WERI-Rb-1 (cell line): Measurements from ENCODE around the gene GNLY.

ENCODE experiments used
- DNase-seq: peaks from one replicate; pipeline ENCODE4 v3.0.0-alpha.2; 2020
- H3K27ac ChIP-seq: fragments of 250-450 bp; sonication (Bioruptor Pico); 2 replicates; pipeline ENCODE4 v1.5.1; 2020; ENCODE audit warnings: mild to moderate bottlenecking, moderate library complexity
- H3K27me3 ChIP-seq: fragments of 250-450 bp; sonication (Bioruptor Pico); 2 replicates; pipeline ENCODE4 v1.5.1; 2021; ENCODE audit warnings: mild to moderate bottlenecking, low read depth, moderate library complexity; ENCODE audit not compliant: insufficient read depth, severe bottlenecking
- H3K36me3 ChIP-seq: fragments of 250-450 bp; sonication (Bioruptor Pico); 2 replicates; pipeline ENCODE4 v1.5.1; 2020; ENCODE audit warnings: mild to moderate bottlenecking, moderate library complexity
- H3K4me3 ChIP-seq: 2 replicates; pipeline ENCODE4 v1.5.1; 2011; ENCODE audit warnings: low read depth, mild to moderate bottlenecking, control low read depth, low read length
- H3K9me3 ChIP-seq: fragments of 250-450 bp; sonication (Bioruptor Pico); 2 replicates; pipeline ENCODE4 v1.5.1; 2021; ENCODE audit warnings: mild to moderate bottlenecking, moderate library complexity; ENCODE audit not compliant: severe bottlenecking
- CTCF ChIP-seq: IDR thresholded peaks from 2 replicates; pipeline ENCODE4 v1.5.1; 2011; ENCODE audit warnings: low read depth, mild to moderate bottlenecking, control low read depth, inconsistent platforms, low read length

The GNLY gene

GRCh38 chr2:85743304-85743978 lies 49.3 kb downstream of the GNLY start:
- H3K36me3 ChIP-seq = no peaks in the 10 kb centered on the region
- DNase-seq = no peak
- H3K27ac ChIP-seq = peak overlapping the region; percentile 46
- H3K27me3 ChIP-seq = no peaks in the 10 kb centered on the region
- H3K9me3 ChIP-seq = peaks cover 4% of the 10 kb centered on the region
- no peak for TF ChIP-seq CTCF
- no peak overlapping the region for H3K4me3 ChIP-seq

GRCh38 chr2:85744055-85744454 lies 49.9 kb downstream of the GNLY start:
- peaks cover 4% of the 10 kb centered on the region for H3K9me3 ChIP-seq
- DNase-seq = no peak
- H3K27me3 ChIP-seq = no peaks in the 10 kb centered on the region
- H3K4me3 ChIP-seq = no peak overlapping the region
- no peaks in the 10 kb centered on the region for H3K36me3 ChIP-seq
- no peak for TF ChIP-seq CTCF
- no peak overlapping the region for H3K27ac ChIP-seq

GRCh38 chr2:85744741-85745601 lies 50.8 kb downstream of the GNLY start:
- Histone ChIP-seq H3K27me3 (no peaks in the 10 kb centered on the region), H3K36me3 (no peaks in the 10 kb centered on the region), H3K27ac (no peak overlapping the region), H3K4me3 (peak overlapping the region; percentile 19), H3K9me3 (no peaks in the 10 kb centered on the region)
- no peak for DNase-seq
- no peak for TF ChIP-seq CTCF

- no peak for TF ChIP-seq CTCF
- Histone ChIP-seq H3K9me3 (no peaks in the 10 kb centered on the region), H3K36me3 (no peaks in the 10 kb centered on the region), H3K4me3 (peak overlapping the region; percentile 19), H3K27ac (no peak overlapping the region), H3K27me3 (no peaks in the 10 kb centered on the region)
- peak; percentile 47 for DNase-seq
These were observed 51.5 kb downstream of the GNLY start for GRCh38 chr2:85745619-85746018.

GRCh38 chr2:85746321-85747004 lies 52.3 kb downstream of the GNLY start:
- no peak overlapping the region for H3K27ac ChIP-seq
- no peak for DNase-seq
- H3K4me3 ChIP-seq = no peak overlapping the region
- no peaks in the 10 kb centered on the region for H3K9me3 ChIP-seq
- no peaks in the 10 kb centered on the region for H3K36me3 ChIP-seq
- no peaks in the 10 kb centered on the region for H3K27me3 ChIP-seq
- TF ChIP-seq CTCF = no peak
